H9 (cell line): ENCODE data around the gene BTBD7. TPM values are rescaled to one million over a fixed set of nuclear protein-coding genes. Genes with fewer than 3 reads are reported as not detected.
A peak's percentile ranks its signal among the peaks of the same experiment; 100 is the strongest.

Source experiments
- DNase-seq: peaks from one replicate; pipeline ENCODE4 v3.0.0-alpha.2; 2017
- H2AFZ ChIP-seq: one replicate; pipeline ENCODE4 v1.6.1; 2013; ENCODE audit warnings: mild to moderate bottlenecking, low read length, control low read depth, moderate library complexity
- H2AK5ac ChIP-seq: 2 replicates; pipeline ENCODE4 v1.6.1; 2013; ENCODE audit warnings: low read length, control low read depth, mixed read lengths; ENCODE audit not compliant: insufficient read length
- H2BK120ac ChIP-seq: one replicate; pipeline ENCODE4 v1.6.1; 2013; ENCODE audit warnings: low read depth, mild to moderate bottlenecking, low read length, control low read depth, inconsistent platforms; ENCODE audit not compliant: poor library complexity, severe bottlenecking
- H2BK12ac ChIP-seq: 2 replicates; pipeline ENCODE4 v1.6.1; 2013; ENCODE audit warnings: low read length, control low read depth, mixed read lengths, low read depth; ENCODE audit not compliant: insufficient read length
- H2BK15ac ChIP-seq: 2 replicates; pipeline ENCODE4 v1.6.1; 2013; ENCODE audit warnings: low read depth, low read length, control low read depth
- H2BK20ac ChIP-seq: one replicate; pipeline ENCODE4 v1.6.1; 2013; ENCODE audit warnings: low read depth, mild to moderate bottlenecking, low read length, control low read depth, inconsistent platforms; ENCODE audit not compliant: poor library complexity, severe bottlenecking
- H2BK5ac ChIP-seq: 2 replicates; pipeline ENCODE4 v1.6.1; 2013; ENCODE audit warnings: low read length, control low read depth, mixed read lengths; ENCODE audit not compliant: insufficient read length
- H3K14ac ChIP-seq: 2 replicates; pipeline ENCODE4 v1.6.1; 2013; ENCODE audit warnings: low read length, control low read depth; ENCODE audit not compliant: insufficient read depth
- H3K18ac ChIP-seq: 2 replicates; pipeline ENCODE4 v1.6.1; 2013; ENCODE audit warnings: low read depth, mild to moderate bottlenecking, mixed read lengths, low read length, control low read depth; ENCODE audit not compliant: insufficient read length
- H3K23ac ChIP-seq: 2 replicates; pipeline ENCODE4 v1.6.1; 2013; ENCODE audit warnings: low read length, control low read depth, mixed read lengths, low read depth; ENCODE audit not compliant: insufficient read length
- H3K23me2 ChIP-seq: 2 replicates; pipeline ENCODE4 v1.6.1; 2013; ENCODE audit warnings: low read depth, mild to moderate bottlenecking, mixed read lengths, low read length, control low read depth; ENCODE audit not compliant: insufficient read length, poor library complexity, severe bottlenecking
- H3K27ac ChIP-seq: 2 replicates; pipeline ENCODE4 v1.5.1; 2013; ENCODE audit warnings: low read length, control low read depth, mixed read lengths, low read depth; ENCODE audit not compliant: insufficient read length
- H3K27me3 ChIP-seq: 2 replicates; pipeline ENCODE4 v1.6.1; 2013; ENCODE audit warnings: low read length, control low read depth, inconsistent platforms; ENCODE audit not compliant: insufficient read depth
- H3K4ac ChIP-seq: 2 replicates; pipeline ENCODE4 v1.6.1; 2013; ENCODE audit warnings: low read depth, mild to moderate bottlenecking, control low read depth, inconsistent platforms, low read length, moderate library complexity
- H3K4me1 ChIP-seq: 2 replicates; pipeline ENCODE4 v1.6.1; 2013; ENCODE audit warnings: low read length, control low read depth, inconsistent platforms; ENCODE audit not compliant: insufficient read depth
- H3K4me2 ChIP-seq: 2 replicates; pipeline ENCODE4 v1.6.1; 2013; ENCODE audit warnings: low read length, control low read depth, mixed read lengths; ENCODE audit not compliant: insufficient read length, insufficient read depth
- H3K56ac ChIP-seq: 2 replicates; pipeline ENCODE4 v1.6.1; 2013; ENCODE audit warnings: low read depth, mild to moderate bottlenecking, mixed read lengths, low read length, control low read depth; ENCODE audit not compliant: insufficient read length
- H3K79me1 ChIP-seq: 2 replicates; pipeline ENCODE4 v1.6.1; 2013; ENCODE audit warnings: low read depth, mild to moderate bottlenecking, moderate library complexity, low read length, control low read depth, inconsistent platforms; ENCODE audit not compliant: insufficient read depth, poor library complexity, severe bottlenecking
- H3K79me2 ChIP-seq: 2 replicates; pipeline ENCODE4 v1.6.1; 2013; ENCODE audit warnings: low read length, control low read depth, inconsistent platforms; ENCODE audit not compliant: insufficient read depth
- H3K9ac ChIP-seq: 2 replicates; pipeline ENCODE4 v1.6.1; 2013; ENCODE audit warnings: low read length, control low read depth, mixed read lengths; ENCODE audit not compliant: insufficient read length; ENCODE audit errors: extremely low read depth
- H3K9me3 ChIP-seq: one replicate; pipeline ENCODE4 v1.6.1; 2013; ENCODE audit warnings: low read depth, low read length, inconsistent platforms; ENCODE audit not compliant: control insufficient read depth
- H3T11ph ChIP-seq: one replicate; pipeline ENCODE4 v1.6.1; 2013; ENCODE audit warnings: mild to moderate bottlenecking, low read length, control low read depth, inconsistent platforms
- H4K20me1 ChIP-seq: one replicate; pipeline ENCODE4 v1.6.1; 2013; ENCODE audit not compliant: control insufficient read depth, insufficient read length, insufficient read depth
- H4K5ac ChIP-seq: 2 replicates; pipeline ENCODE4 v1.6.1; 2013; ENCODE audit warnings: low read depth, mild to moderate bottlenecking, mixed read lengths, low read length, control low read depth; ENCODE audit not compliant: insufficient read length
- H4K8ac ChIP-seq: replicated peaks from 2 replicates; pipeline ENCODE4 v1.6.1; 2013; ENCODE audit warnings: low read length, control low read depth, mixed read lengths, low read depth; ENCODE audit not compliant: insufficient read length
- H4K91ac ChIP-seq: 2 replicates; pipeline ENCODE4 v1.6.1; 2013; ENCODE audit warnings: low read depth, mild to moderate bottlenecking, moderate library complexity, mixed read lengths, low read length, control low read depth; ENCODE audit not compliant: insufficient read length
- H3K27ac Mint-ChIP-seq, 3 experiments: 2 replicates in 2 of 3; 3 replicates in 1 of 3; pipeline ENCODE4 v1.8.0; 2020 to 2021; ENCODE audit warnings: mixed read lengths in 3 of 3, mild to moderate bottlenecking in 1 of 3, moderate library complexity in 1 of 3
- H3K27me3 Mint-ChIP-seq: 2 replicates; pipeline ENCODE4 v1.8.0; 2021; ENCODE audit warnings: low read depth, mild to moderate bottlenecking, moderate library complexity, mixed read lengths
- H3K36me3 Mint-ChIP-seq, 3 experiments: 2 replicates in 2 of 3; 3 replicates in 1 of 3; pipeline ENCODE4 v1.8.0; 2020 to 2021; ENCODE audit warnings: low read depth in 3 of 3, mixed read lengths in 3 of 3; ENCODE audit not compliant: insufficient read depth in 1 of 3
- H3K4me1 Mint-ChIP-seq, 2 experiments: 2 replicates each; pipeline ENCODE4 v1.8.0; 2020; ENCODE audit warnings: mixed read lengths in 2 of 2
- H3K4me3 Mint-ChIP-seq, 2 experiments: 2 replicates in 1 of 2; 3 replicates in 1 of 2; pipeline ENCODE4 v1.8.0; 2020 to 2021; ENCODE audit warnings: mild to moderate bottlenecking in 2 of 2, mixed read lengths in 2 of 2, moderate library complexity in 1 of 2
- H3K9me3 Mint-ChIP-seq, 2 experiments: 2 replicates in 1 of 2; 3 replicates in 1 of 2; pipeline ENCODE4 v1.8.0; 2020; ENCODE audit warnings: mild to moderate bottlenecking in 2 of 2, mixed read lengths in 2 of 2, moderate library complexity in 1 of 2
- CTCF ChIP-seq: fragments of 200-600 bp; sonication (generic); conservative IDR thresholded peaks from 3 replicates; pipeline ENCODE4 v1.8.0; 2021; ENCODE audit warnings: antibody characterized with exemption, mild to moderate bottlenecking
- WGBS: extraction: QIAGEN DNeasy Blood & Tissue Kit; methylation state at CpG from one replicate; pipeline ENCODE4 v1.1.7; 2013; ENCODE audit warnings: missing lambda C conversion rate, low lambda C conversion rate, mixed read lengths; ENCODE audit not compliant: insufficient read length; ENCODE audit errors: extremely low coverage; 5-methylcytosine and 5-hydroxymethylcytosine counted together
- total RNA-seq: library from RNA; stranded (reverse); gene quantifications from 2 replicates; pipeline ENCODE4 v1.2.1, GENCODE V29; 2021

BTBD7 gene
- total RNA-seq, 1 experiment from 2014 or later = 44.1 TPM

DNA sequence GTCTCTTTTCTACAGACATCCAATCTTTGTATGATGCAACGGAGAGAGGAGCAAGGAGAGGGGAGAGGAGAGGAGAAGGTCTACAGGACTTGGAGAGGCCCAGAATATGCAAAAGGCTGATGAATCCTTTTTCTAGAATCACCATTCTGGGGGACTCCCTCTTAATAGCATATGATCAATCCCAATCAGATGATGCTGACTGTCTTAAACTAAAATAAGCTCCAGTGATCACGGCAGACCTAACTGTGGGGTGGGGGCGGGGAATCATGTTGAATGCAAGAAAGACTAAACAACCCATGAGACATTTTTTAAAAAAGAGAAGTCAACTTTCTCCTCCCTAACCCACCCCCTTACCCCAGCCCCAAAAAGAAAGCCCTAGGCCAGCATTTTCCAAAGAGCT lies 33.4 kb downstream of the BTBD7 start:
- H2AK5ac ChIP-seq = no peak overlapping the region
- H4K8ac ChIP-seq = no peak overlapping the region
- H3K23me2 ChIP-seq = no peaks in the 10 kb centered on the region
- H3K79me2 ChIP-seq = no peaks in the 10 kb centered on the region; the same call in 1 of the 2 replicates
- no peak overlapping the region for H3K14ac ChIP-seq
- no peak overlapping the region for H2BK20ac ChIP-seq
- H3K56ac ChIP-seq = no peak overlapping the region
- no peak overlapping the region for H2BK120ac ChIP-seq
- no peaks in the 10 kb centered on the region for H3K27me3 ChIP-seq
- H3K9me3 ChIP-seq = no peaks in the 10 kb centered on the region
- H2BK5ac ChIP-seq = no peak overlapping the region
- no peak overlapping the region for H2BK15ac ChIP-seq
- H3T11ph ChIP-seq = no peak overlapping the region
- peaks cover 0 to 3% (median 2%) of the 10 kb centered on the region in 3 experiments; a peak in 4 of 7 replicates for H3K36me3 Mint-ChIP-seq
- no peak overlapping the region for H3K4me2 ChIP-seq
- no peak overlapping the region for H3K27ac ChIP-seq
- H3K4ac ChIP-seq = no peak overlapping the region
- H3K27me3 Mint-ChIP-seq = no peaks in the 10 kb centered on the region
- no peak overlapping the region; a peak in 1 of 5 replicates for H3K4me3 Mint-ChIP-seq
- peaks cover 2% of the 10 kb centered on the region for H3K79me1 ChIP-seq
- WGBS = no CpG with 5 or more reads among the region's 3 CpGs
- no peak overlapping the region for H2BK12ac ChIP-seq
- H2AFZ ChIP-seq = no peak overlapping the region
- no peaks in the 10 kb centered on the region for H4K20me1 ChIP-seq
- peaks cover 10% of the 10 kb centered on the region for H3K4me1 ChIP-seq
- H3K23ac ChIP-seq = no peak overlapping the region
- no peak overlapping the region for H4K91ac ChIP-seq
- H4K5ac ChIP-seq = no peak overlapping the region
- H3K27ac Mint-ChIP-seq = peak overlapping the region; percentile 37 to 90 (median 83); a peak in 5 of 7 replicates
- H3K18ac ChIP-seq = no peak overlapping the region
- H3K4me1 Mint-ChIP-seq = peaks cover 43 to 48% of the 10 kb centered on the region in 2 experiments
- TF ChIP-seq CTCF = no peak
- H3K9me3 Mint-ChIP-seq = no peaks in the 10 kb centered on the region
- no peak overlapping the region for H3K9ac ChIP-seq
- no peak for DNase-seq
